ENCODE measurements around the gene LY6G5C.

GRCh38 chr6:31633447-31633846 is 47.4 kb downstream of the LY6G5C start:
- TF ChIP-seq POLR2A (IDR thresholded peaks at IDR 0.05) (no peak), CTCF (IDR thresholded peaks at IDR 0.05 in 8 of 11, conservative IDR thresholded peaks at IDR 0.05 in 3 of 11) (no peak)

Measured in spleen (tissue), 7 donors.